Measurements from ENCODE around the gene NR1I3.

Gene NR1I3

GRCh38 chr1:161261261-161262235 lies 23.5 kb upstream of the NR1I3 start:
- peaks cover 0 to 10% (median 6%) of the 10 kb centered on the region in 4 donors for H3K4me1 ChIP-seq
- no peak overlapping the region for H3K27ac ChIP-seq
- no peak for DNase-seq
- TF ChIP-seq, protein P1, sequence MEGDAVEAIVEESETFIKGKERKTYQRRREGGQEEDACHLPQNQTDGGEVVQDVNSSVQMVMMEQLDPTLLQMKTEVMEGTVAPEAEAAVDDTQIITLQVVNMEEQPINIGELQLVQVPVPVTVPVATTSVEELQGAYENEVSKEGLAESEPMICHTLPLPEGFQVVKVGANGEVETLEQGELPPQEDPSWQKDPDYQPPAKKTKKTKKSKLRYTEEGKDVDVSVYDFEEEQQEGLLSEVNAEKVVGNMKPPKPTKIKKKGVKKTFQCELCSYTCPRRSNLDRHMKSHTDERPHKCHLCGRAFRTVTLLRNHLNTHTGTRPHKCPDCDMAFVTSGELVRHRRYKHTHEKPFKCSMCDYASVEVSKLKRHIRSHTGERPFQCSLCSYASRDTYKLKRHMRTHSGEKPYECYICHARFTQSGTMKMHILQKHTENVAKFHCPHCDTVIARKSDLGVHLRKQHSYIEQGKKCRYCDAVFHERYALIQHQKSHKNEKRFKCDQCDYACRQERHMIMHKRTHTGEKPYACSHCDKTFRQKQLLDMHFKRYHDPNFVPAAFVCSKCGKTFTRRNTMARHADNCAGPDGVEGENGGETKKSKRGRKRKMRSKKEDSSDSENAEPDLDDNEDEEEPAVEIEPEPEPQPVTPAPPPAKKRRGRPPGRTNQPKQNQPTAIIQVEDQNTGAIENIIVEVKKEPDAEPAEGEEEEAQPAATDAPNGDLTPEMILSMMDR (IDR thresholded peaks at IDR 0.05), result no peak
- H3K36me3 ChIP-seq, result no peaks in the 10 kb centered on the region
- H3K9me3 ChIP-seq, result peaks cover 0 to 11% (median 10%) of the 10 kb centered on the region in 3 donors
- H3K4me3 ChIP-seq, result no peak overlapping the region
- intact Hi-C loops (cut with DNase I; ENCODE audit: low total_unique reads), result no loop called here
- H3K27me3 ChIP-seq, result peaks cover 0 to 65% of the 10 kb centered on the region in 2 donors

DNA sequence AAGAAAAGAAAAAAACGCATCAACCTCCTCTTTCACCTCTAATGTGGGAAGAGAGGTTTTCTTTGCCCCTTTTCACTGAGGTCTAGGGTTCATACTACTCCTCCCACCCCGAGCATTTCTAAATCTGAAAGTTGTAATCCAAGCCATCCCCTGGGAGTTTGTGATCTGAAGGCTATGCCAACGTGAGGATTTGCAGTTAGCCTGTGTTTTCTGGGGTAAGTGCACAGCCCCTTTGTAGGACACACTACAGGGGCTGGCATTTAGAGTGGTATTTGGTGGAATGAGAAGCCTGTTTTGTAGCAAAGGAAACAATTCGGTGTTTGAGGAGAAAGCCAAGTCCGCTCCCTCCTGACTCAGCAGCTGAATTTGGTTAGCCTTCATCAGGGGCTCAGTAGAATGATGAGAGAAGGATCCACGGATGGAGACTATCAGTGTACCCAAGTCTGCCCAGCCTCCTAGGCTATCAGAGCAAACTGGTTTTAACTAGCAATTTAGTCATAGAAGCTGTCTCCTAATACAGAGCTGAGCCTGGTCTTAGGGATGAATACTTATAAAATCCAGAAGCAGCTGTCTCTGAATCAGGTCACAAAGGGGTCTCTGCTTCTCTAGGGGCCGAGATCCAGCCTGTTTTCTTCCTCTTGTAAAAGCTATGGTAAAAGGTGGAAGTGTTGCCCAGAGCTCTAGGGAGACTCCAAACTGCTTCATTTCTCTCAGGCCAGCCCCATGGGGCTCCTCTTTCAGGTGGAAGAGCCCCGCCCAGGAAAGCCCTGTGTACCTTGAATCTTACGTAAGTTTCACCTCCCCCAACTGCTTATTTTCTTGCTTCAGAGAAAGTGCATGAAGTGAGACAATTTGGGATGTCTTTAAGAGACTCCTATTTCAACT lies 22.6 kb upstream of the NR1I3 start:
- no peak overlapping the region for H3K4me3 ChIP-seq
- H3K36me3 ChIP-seq, result no peaks in the 10 kb centered on the region
- DNase-seq, result no peak
- intact Hi-C loops (cut with DNase I; ENCODE audit: low total_unique reads), result no loop called here
- peaks cover 0 to 66% of the 10 kb centered on the region in 2 donors for H3K27me3 ChIP-seq
- peaks cover 0 to 12% (median 10%) of the 10 kb centered on the region in 3 donors for H3K9me3 ChIP-seq
- TF ChIP-seq, protein P1 (IDR thresholded peaks at IDR 0.05), result no peak
- no peak overlapping the region for H3K27ac ChIP-seq
- peaks cover 0 to 10% (median 6%) of the 10 kb centered on the region in 4 donors for H3K4me1 ChIP-seq

DNA sequence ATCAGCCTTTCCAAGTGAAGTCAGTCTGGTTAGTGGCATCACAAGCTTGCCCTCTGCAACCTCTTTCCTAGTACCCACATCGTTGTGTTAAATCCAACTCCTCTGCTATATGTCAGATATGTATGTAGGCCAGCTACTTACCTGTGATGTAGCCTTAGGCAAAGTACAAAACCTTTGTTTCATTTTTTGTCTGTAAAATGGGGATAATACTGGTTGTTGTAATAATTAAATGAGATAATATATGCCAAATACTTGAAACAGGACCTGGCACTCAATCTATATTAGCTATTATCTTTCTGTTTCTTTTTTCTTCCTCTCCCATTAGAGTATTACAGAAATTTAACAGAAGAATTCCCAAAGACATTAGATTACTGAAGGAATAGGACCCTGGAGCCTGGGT lies 21.8 kb upstream of the NR1I3 start:
- no peaks in the 10 kb centered on the region for H3K36me3 ChIP-seq
- H3K4me1 ChIP-seq, result peaks cover 0 to 10% (median 6%) of the 10 kb centered on the region in 4 donors
- H3K27me3 ChIP-seq, result peaks cover 0 to 62% of the 10 kb centered on the region in 2 donors
- peaks cover 0 to 12% (median 10%) of the 10 kb centered on the region in 3 donors for H3K9me3 ChIP-seq
- intact Hi-C loops (cut with DNase I; ENCODE audit: low total_unique reads), result no loop called here
- no peak for DNase-seq
- no peak overlapping the region for H3K27ac ChIP-seq
- TF ChIP-seq, protein P1 (IDR thresholded peaks at IDR 0.05), result no peak
- H3K4me3 ChIP-seq, result no peak overlapping the region

- intact Hi-C loops (cut with DNase I; ENCODE audit: low total_unique reads), result no loop called here
- TF ChIP-seq, protein P1 (IDR thresholded peaks at IDR 0.05), result no peak
- Histone ChIP-seq H3K4me3 (no peak overlapping the region), H3K36me3 (no peaks in the 10 kb centered on the region), H3K27ac (no peak overlapping the region), H3K9me3 (peaks cover 0 to 12% (median 10%) of the 10 kb centered on the region in 3 donors), H3K4me1 (peaks cover 0 to 10% (median 6%) of the 10 kb centered on the region in 4 donors), H3K27me3 (peaks cover 0 to 57% of the 10 kb centered on the region in 2 donors)
- DNase-seq, result no peak
These were observed 21.3 kb upstream of the NR1I3 start for GRCh38 chr1:161259345-161259702.

Measured in tibial artery (tissue), 4 donors.